Measurements from ENCODE around the gene LKAAEAR1.
"Not testable (repeated sequence)": the region's sequence is repeated elsewhere in the genome, so short reads cannot be mapped to it uniquely, and the experiment has no call there.

LKAAEAR1 gene

DNA sequence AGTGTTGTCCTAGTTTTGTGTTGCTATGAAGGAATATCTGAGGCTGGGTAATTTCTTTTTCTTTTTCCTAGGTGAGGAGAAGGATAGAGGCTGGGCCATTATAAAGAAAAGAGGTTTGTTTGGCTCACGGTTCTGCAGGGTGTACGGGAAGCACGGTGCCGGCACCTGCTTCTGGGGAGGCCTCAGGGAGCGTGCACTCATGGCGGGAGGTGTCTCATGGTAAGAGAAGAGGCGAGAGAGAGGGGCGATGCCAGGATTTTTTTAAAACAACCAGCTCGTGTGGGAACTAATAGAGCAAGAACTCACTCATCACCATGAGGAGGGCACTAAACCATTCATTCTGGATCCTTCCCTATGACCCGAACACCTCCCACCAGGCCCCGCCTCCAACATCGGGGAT, 37.4 kb upstream of the LKAAEAR1 start:
- no peak for DNase-seq (ENCODE audit: low read depth)
- no peak overlapping the region for H3K4me3 ChIP-seq (ENCODE audit: low read depth, low read length)
- TF ChIP-seq, protein P1, sequence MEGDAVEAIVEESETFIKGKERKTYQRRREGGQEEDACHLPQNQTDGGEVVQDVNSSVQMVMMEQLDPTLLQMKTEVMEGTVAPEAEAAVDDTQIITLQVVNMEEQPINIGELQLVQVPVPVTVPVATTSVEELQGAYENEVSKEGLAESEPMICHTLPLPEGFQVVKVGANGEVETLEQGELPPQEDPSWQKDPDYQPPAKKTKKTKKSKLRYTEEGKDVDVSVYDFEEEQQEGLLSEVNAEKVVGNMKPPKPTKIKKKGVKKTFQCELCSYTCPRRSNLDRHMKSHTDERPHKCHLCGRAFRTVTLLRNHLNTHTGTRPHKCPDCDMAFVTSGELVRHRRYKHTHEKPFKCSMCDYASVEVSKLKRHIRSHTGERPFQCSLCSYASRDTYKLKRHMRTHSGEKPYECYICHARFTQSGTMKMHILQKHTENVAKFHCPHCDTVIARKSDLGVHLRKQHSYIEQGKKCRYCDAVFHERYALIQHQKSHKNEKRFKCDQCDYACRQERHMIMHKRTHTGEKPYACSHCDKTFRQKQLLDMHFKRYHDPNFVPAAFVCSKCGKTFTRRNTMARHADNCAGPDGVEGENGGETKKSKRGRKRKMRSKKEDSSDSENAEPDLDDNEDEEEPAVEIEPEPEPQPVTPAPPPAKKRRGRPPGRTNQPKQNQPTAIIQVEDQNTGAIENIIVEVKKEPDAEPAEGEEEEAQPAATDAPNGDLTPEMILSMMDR (IDR thresholded peaks at IDR 0.05; ENCODE audit: control insufficient read depth, extremely low read depth, insufficient read depth), result no peak

DNA sequence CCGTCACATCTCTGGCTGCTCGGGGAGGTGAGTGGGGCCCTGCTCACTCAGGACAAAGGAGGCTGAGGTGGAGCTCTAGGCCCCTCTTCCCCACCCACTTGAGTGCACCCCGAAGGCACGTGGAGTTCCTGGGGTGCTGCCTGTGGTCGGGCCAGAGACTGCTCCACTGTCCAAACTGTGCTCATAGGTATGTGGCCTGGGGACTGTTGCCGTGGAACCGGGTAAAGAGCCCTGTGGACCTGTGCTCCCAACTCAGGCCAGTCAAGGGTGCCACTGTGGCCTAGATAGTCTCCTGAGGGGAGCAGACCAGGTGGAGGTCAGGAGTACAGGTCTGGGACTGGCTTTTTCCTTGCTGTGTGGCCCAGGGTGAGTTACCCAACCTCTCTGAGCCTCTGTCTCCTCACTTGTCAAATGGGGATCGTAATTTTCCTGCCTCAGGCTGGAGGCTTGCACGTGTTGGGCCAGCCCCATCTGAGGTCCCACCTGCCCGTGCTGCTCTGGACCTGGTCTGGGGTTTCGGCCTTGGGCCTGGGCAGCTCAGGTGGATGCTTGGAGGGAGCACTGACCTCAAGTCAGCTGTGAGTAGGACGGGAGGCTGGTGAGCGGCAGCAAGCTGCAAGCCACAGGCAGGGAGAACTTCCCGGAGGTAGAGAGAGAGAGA, 35.6 kb upstream of the LKAAEAR1 start:
- TF ChIP-seq, protein P1 (IDR thresholded peaks at IDR 0.05; ENCODE audit: control insufficient read depth, extremely low read depth, insufficient read depth), result no peak
- no peak overlapping the region for H3K4me3 ChIP-seq (ENCODE audit: low read depth, low read length)
- no peak for DNase-seq (ENCODE audit: low read depth)

DNA sequence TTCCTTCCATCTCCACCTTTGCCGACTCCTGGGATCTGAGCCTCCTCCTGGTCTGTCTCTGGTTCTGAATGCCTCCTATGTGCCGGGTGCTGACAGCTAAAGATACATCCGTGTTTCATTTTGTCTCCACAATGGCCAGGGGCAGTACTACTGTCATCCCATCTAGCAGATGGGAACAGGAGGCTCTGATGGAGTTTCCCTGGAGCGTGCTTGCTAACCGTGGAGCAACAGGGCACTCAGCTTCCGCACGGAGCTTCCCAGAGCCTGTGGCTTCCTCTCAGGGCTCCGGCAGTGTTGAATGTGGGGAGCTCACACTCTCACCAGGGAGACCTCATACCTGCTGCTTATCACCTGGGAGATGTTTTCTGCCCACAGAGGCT, 35.1 kb upstream of the LKAAEAR1 start:
- TF ChIP-seq, protein P1 (IDR thresholded peaks at IDR 0.05; ENCODE audit: control insufficient read depth, extremely low read depth, insufficient read depth), result no peak
- no peak overlapping the region for H3K4me3 ChIP-seq (ENCODE audit: low read depth, low read length)

DNA sequence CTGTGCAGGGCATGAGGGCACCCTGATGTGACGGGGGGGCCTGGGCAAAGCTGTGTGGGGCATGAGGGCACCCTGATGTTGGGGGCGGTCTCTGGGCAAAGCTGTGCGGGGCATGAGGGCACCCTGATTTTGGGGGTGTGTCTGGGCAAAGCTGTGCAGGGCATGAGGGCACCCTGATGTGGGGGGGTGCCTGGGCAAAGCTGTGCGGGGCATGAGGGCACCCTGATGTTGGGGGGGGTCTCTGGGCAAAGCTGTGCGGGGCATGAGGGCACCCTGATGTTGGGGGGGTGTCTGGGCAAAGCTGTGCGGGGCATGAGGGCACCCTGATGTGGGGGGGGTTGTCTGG, 33.2 kb upstream of the LKAAEAR1 start:
- not testable (repeated sequence) for DNase-seq (ENCODE audit: low read depth); H3K4me3 ChIP-seq (ENCODE audit: low read depth, low read length)

More for the DNA sequence above, 35.1 kb upstream of the LKAAEAR1 start:
- DNase-seq (ENCODE audit: low read depth), result no peak

DNA sequence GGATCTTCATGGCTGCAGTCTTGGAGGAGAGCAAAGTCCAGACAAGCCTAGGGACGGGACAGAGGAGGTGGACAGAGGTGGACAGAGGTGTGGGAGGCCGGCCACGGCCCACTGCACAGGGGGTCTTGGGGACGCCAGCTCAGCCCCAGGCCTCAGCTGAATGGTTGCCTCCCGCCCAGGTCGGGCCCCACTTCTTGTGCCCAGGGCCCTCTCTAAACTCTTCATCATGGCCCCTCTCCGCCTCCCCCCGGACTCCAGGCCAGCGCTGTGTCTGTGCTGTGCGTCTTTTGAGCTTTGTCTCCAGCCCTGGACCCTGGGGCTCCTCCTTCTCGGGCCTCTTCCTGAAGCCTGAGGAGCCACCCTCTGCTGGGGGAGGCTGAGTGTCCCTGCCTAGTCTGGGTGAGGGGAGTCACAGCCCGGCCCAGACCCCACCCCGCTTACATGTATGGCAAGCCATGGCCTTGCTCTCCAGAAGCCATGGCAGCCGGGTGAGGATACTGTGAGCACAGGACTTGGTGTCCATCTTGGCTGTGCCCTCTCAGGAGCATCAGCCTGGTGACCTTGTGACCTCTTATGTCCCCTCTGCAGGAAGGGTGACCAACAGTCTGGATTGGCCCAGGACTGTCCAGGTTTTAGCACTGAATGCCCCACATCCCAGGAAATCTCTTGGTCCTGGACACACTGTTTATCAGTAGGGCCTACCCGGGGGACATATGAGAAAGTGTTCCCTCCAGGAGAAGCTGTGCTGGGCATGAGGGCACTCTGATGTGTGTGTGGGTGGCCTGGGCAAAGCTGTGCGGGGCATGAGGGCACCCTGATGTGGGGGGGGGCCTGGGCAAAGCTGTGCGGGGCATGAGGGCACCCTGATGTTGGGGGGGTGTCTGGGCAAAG, 32.6 kb upstream of the LKAAEAR1 start:
- H3K4me3 ChIP-seq (ENCODE audit: low read depth, low read length), result no peak overlapping the region
- no peak for DNase-seq (ENCODE audit: low read depth)
- TF ChIP-seq, protein P1 (IDR thresholded peaks at IDR 0.05; ENCODE audit: control insufficient read depth, extremely low read depth, insufficient read depth), result no peak

DNA sequence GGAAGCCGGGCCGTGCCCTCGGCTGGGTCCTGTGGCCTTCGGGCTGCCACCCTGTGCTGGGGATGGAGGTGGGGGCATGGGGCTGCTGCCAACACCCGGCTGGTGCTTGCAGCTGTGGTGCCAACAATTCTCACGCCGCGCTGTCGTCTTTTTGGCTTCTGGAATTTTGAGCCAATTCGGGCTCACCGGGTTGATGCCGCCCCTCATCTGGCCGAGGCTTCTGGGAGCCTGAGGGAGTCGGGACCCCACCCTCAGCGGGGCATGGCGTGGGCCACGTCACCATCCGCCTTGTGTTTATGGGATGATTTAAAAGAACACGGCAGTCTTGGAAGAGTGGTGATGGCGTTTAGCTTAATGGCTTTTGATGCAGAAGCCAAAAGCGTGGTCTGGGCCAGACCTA, 31.8 kb upstream of the LKAAEAR1 start:
- TF ChIP-seq, protein P1 (IDR thresholded peaks at IDR 0.05; ENCODE audit: control insufficient read depth, extremely low read depth, insufficient read depth), result no peak
- H3K4me3 ChIP-seq (ENCODE audit: low read depth, low read length), result no peak overlapping the region

DNA sequence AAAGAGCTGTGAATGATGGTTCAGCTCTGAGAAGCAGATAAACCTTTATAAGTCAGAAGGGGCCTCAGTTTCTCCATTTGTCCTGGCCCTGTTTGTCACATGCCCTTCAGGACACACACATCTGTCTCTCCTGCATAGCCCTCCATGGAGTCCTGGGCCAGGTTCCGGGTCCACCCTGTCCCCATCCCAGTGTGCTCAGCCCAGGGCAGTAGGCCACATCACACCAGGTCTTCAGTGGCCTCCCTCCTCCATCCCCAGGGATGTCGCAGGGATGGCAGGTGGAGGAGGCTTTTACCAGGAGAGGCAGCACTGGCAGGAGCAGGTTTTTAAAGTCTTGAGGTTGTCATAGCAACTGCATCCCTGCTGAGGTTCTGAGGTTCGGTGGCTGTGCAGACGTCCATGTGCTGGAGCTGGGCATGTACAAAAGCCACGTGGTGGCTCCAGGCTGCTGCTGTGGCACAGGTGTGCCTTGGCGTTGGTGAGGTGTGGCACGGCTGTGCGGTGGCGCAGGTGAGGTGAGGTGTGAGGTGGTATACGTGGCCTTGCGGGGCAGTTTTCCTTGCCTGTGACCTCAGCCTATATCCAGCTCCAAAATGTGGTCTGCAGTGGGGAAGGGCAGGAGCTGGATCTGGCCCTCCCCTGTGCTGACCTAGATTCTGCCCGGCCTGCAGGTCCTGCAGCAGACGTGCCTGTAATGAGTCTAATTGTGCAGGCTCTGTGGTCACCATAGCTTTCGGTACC, 31.1 kb upstream of the LKAAEAR1 start:
- no peak for DNase-seq (ENCODE audit: low read depth)
- TF ChIP-seq, protein P1 (IDR thresholded peaks at IDR 0.05; ENCODE audit: control insufficient read depth, extremely low read depth, insufficient read depth), result no peak

More for the DNA sequence above, 31.8 kb upstream of the LKAAEAR1 start:
- DNase-seq (ENCODE audit: low read depth), result no peak

More for the DNA sequence above, 31.1 kb upstream of the LKAAEAR1 start:
- H3K4me3 ChIP-seq (ENCODE audit: low read depth, low read length), result no peak overlapping the region

Measured in LNCaP clone FGC (cell line).